Measurements from ENCODE around the gene FIGN. TPM values are rescaled to one million over a fixed set of nuclear protein-coding genes. Genes with fewer than 3 reads are reported as not detected.

FIGN gene
- total RNA-seq, 3 donors from 2014 or later (not counting 1 experiment from before 2014, with no cell fraction given), result not detected

GRCh38 chr2:163641986-163642385 is 93.8 kb downstream of the FIGN start:
- no peak for TF ChIP-seq CTCF (IDR thresholded peaks at IDR 0.05)
- no peaks in the 10 kb centered on the region for H3K27me3 ChIP-seq (ENCODE audit: control insufficient read depth, insufficient read depth, low read length)
- Mint-ChIP-seq H3K4me3 (no peak overlapping the region), H3K27me3 (ENCODE audit: low read depth in 2 of 2) (no peaks in the 10 kb centered on the region), H3K4me1 (no peaks in the 10 kb centered on the region), H3K9me3 (peaks cover 2 to 9% of the 10 kb centered on the region in 2 donors), H3K27ac (no peak overlapping the region), H3K36me3 (no peaks in the 10 kb centered on the region)
- no peaks in the 10 kb centered on the region for H3K36me3 ChIP-seq (ENCODE audit: control insufficient read depth, insufficient read depth, low read length)
- 89% methylated on average over 1 of the region's 1 CpG for WGBS (ENCODE audit: insufficient coverage)
- DNase-seq (no peak), ATAC-seq (no peak)
- intact Hi-C loops (cut with micrococcal nuclease), result no loop called here
- H3K27ac ChIP-seq (ENCODE audit: low read length), result no peak overlapping the region
- no peaks in the 10 kb centered on the region for H3K4me1 ChIP-seq (ENCODE audit: control insufficient read depth, insufficient read depth, low read length)
- no peak overlapping the region for H3K4me3 ChIP-seq (ENCODE audit: low read length)
- H3K9me3 ChIP-seq (ENCODE audit: control insufficient read depth, insufficient read depth, low read length), result no peaks in the 10 kb centered on the region

- Mint-ChIP-seq H3K27ac (no peak overlapping the region), H3K4me3 (no peak overlapping the region), H3K27me3 (ENCODE audit: low read depth in 2 of 2) (no peaks in the 10 kb centered on the region), H3K9me3 (peaks cover 4 to 9% of the 10 kb centered on the region in 2 donors), H3K4me1 (no peaks in the 10 kb centered on the region), H3K36me3 (no peaks in the 10 kb centered on the region)
- H3K4me1 ChIP-seq (ENCODE audit: control insufficient read depth, insufficient read depth, low read length), result no peaks in the 10 kb centered on the region
- H3K4me3 ChIP-seq (ENCODE audit: low read length), result no peak overlapping the region
- ATAC-seq, result no peak
- intact Hi-C loops (cut with micrococcal nuclease), result no loop called here
- no peaks in the 10 kb centered on the region for H3K9me3 ChIP-seq (ENCODE audit: control insufficient read depth, insufficient read depth, low read length)
- no peaks in the 10 kb centered on the region for H3K36me3 ChIP-seq (ENCODE audit: control insufficient read depth, insufficient read depth, low read length)
- no peak for TF ChIP-seq CTCF (IDR thresholded peaks at IDR 0.05)
- no peak overlapping the region for H3K27ac ChIP-seq (ENCODE audit: low read length)
- H3K27me3 ChIP-seq (ENCODE audit: control insufficient read depth, insufficient read depth, low read length), result no peaks in the 10 kb centered on the region
- WGBS (ENCODE audit: insufficient coverage), result 77% methylated on average over 5 of the region's 6 CpGs
- no peak for DNase-seq
These were observed 95.1 kb downstream of the FIGN start for GRCh38 chr2:163640542-163641193.

GRCh38 chr2:163637871-163638270 is 97.9 kb downstream of the FIGN start:
- intact Hi-C loops (cut with micrococcal nuclease), result no loop called here
- no peaks in the 10 kb centered on the region for H3K36me3 ChIP-seq (ENCODE audit: control insufficient read depth, insufficient read depth, low read length)
- H3K27ac Mint-ChIP-seq, result no peak overlapping the region
- peaks cover 4 to 8% of the 10 kb centered on the region in 2 donors for H3K9me3 Mint-ChIP-seq
- H3K27ac ChIP-seq (ENCODE audit: low read length), result no peak overlapping the region
- no peaks in the 10 kb centered on the region for H3K36me3 Mint-ChIP-seq
- H3K4me1 ChIP-seq (ENCODE audit: control insufficient read depth, insufficient read depth, low read length), result no peaks in the 10 kb centered on the region
- H3K4me3 ChIP-seq (ENCODE audit: low read length), result no peak overlapping the region
- no peaks in the 10 kb centered on the region for H3K9me3 ChIP-seq (ENCODE audit: control insufficient read depth, insufficient read depth, low read length)
- no peak for DNase-seq
- WGBS (ENCODE audit: insufficient coverage), result 90% methylated on average over 6 of the region's 6 CpGs
- TF ChIP-seq CTCF (IDR thresholded peaks at IDR 0.05), result no peak
- ATAC-seq, result no peak
- H3K4me1 Mint-ChIP-seq, result no peaks in the 10 kb centered on the region
- H3K27me3 ChIP-seq (ENCODE audit: control insufficient read depth, insufficient read depth, low read length), result no peaks in the 10 kb centered on the region
- H3K4me3 Mint-ChIP-seq, result no peak overlapping the region
- H3K27me3 Mint-ChIP-seq (ENCODE audit: low read depth in 2 of 2), result no peaks in the 10 kb centered on the region

GRCh38 chr2:163633291-163633690 is 102.5 kb downstream of the FIGN start:
- ATAC-seq, result no peak
- no peak for TF ChIP-seq CTCF (IDR thresholded peaks at IDR 0.05)
- Histone ChIP-seq H3K27ac (ENCODE audit: low read length) (no peak overlapping the region), H3K27me3 (ENCODE audit: control insufficient read depth, insufficient read depth, low read length) (no peaks in the 10 kb centered on the region), H3K4me3 (ENCODE audit: low read length) (no peak overlapping the region), H3K36me3 (ENCODE audit: control insufficient read depth, insufficient read depth, low read length) (no peaks in the 10 kb centered on the region), H3K4me1 (ENCODE audit: control insufficient read depth, insufficient read depth, low read length) (no peaks in the 10 kb centered on the region), H3K9me3 (ENCODE audit: control insufficient read depth, insufficient read depth, low read length) (no peaks in the 10 kb centered on the region)
- no peak for DNase-seq
- H3K4me3 Mint-ChIP-seq, result no peak overlapping the region
- no peaks in the 10 kb centered on the region for H3K27me3 Mint-ChIP-seq (ENCODE audit: low read depth in 2 of 2)
- intact Hi-C loops (cut with micrococcal nuclease), result no loop called here
- H3K9me3 Mint-ChIP-seq, result peaks cover 4 to 10% of the 10 kb centered on the region in 2 donors
- no peaks in the 10 kb centered on the region for H3K4me1 Mint-ChIP-seq
- H3K36me3 Mint-ChIP-seq, result no peaks in the 10 kb centered on the region
- no peak overlapping the region for H3K27ac Mint-ChIP-seq
- 87% methylated on average over 3 of the region's 5 CpGs for WGBS (ENCODE audit: insufficient coverage)

All from natural killer cell (primary cell).